Spinal cord (tissue), 10 donors: Measurements from ENCODE around the gene SHOX. TPM values are rescaled to one million over a fixed set of nuclear protein-coding genes. Genes with fewer than 3 reads are reported as not detected.

ENCODE experiments used
- DNase-seq, 6 donors: peaks; one replicate each; pipeline versions ENCODE4 v3.0.0 to v3.0.0-alpha.2; 2013 to 2015; ENCODE audit warnings: low spot score in 6 of 6, low read depth in 4 of 6
- H3K27ac ChIP-seq: one replicate; pipeline ENCODE4 v1.5.1; 2013; ENCODE audit warnings: low read depth, low read length, control low read depth
- H3K27me3 ChIP-seq: one replicate; pipeline ENCODE4 v1.6.1; 2013; ENCODE audit warnings: low read length; ENCODE audit not compliant: control insufficient read depth, insufficient read depth
- H3K36me3 ChIP-seq: one replicate; pipeline ENCODE4 v1.6.1; 2013; ENCODE audit warnings: low read length; ENCODE audit not compliant: control insufficient read depth, insufficient read depth
- H3K4me1 ChIP-seq: one replicate; pipeline ENCODE4 v1.6.1; 2013; ENCODE audit warnings: low read length; ENCODE audit not compliant: control insufficient read depth, insufficient read depth
- H3K4me3 ChIP-seq: one replicate; pipeline ENCODE4 v1.5.1; 2013; ENCODE audit warnings: low read depth, low read length, control low read depth
- H3K9me3 ChIP-seq: one replicate; pipeline ENCODE4 v1.6.1; 2013; ENCODE audit warnings: low read length; ENCODE audit not compliant: control insufficient read depth, insufficient read depth
- WGBS: methylation state at CpG from one replicate; pipeline ENCODE4 v1.1.5; 2013; ENCODE audit warnings: missing lambda C conversion rate; ENCODE audit not compliant: insufficient coverage; 5-methylcytosine and 5-hydroxymethylcytosine counted together
- polyA plus RNA-seq, 2 donors: library from polyadenylated mRNA; unstranded; fragments of 120-200 nt; gene quantifications; one replicate each; pipeline ENCODE4 v1.2.1, GENCODE V29; 2013; ENCODE audit not compliant: insufficient read length in 2 of 2
- total RNA-seq, 2 donors: library from RNA; depleted of rRNA in 1 of 2; stranded (reverse); fragments of 120-200 nt in 1 of 2; fragments of >200 nt in 1 of 2; gene quantifications; one replicate each; pipeline versions ENCODE4 v1.2.3 to v1.2.4, GENCODE V29; 2013 to 2014
- donor health status: healthy.

SHOX gene
- total and polyA plus RNA-seq, 4 donors = 0.06 to 0.63 (median 0.39) TPM

- Histone ChIP-seq H3K4me1 (no peaks in the 10 kb centered on the region), H3K27ac (no peak overlapping the region), H3K4me3 (no peak overlapping the region), H3K27me3 (no peaks in the 10 kb centered on the region), H3K36me3 (no peaks in the 10 kb centered on the region), H3K9me3 (no peaks in the 10 kb centered on the region)
- DNase-seq = no peak
- 100% methylated on average over 1 of the region's 2 CpGs for WGBS
These were observed 72.9 kb downstream of the SHOX start for GRCh38 chrX:703466-703865.

GRCh38 chrX:703866-704265 lies 73.3 kb downstream of the SHOX start:
- Histone ChIP-seq H3K9me3 (no peaks in the 10 kb centered on the region), H3K4me1 (no peaks in the 10 kb centered on the region), H3K4me3 (no peak overlapping the region), H3K36me3 (no peaks in the 10 kb centered on the region), H3K27me3 (no peaks in the 10 kb centered on the region), H3K27ac (no peak overlapping the region)
- no peak for DNase-seq
- WGBS = 100% methylated on average over 1 of the region's 3 CpGs

Other genes with a start within 250 kb of the SHOX start
- gene PPP2R3B, start 243.9 kb upstream of the SHOX start, total RNA-seq = 10 to 100 TPM; 30.8 to 35.8 TPM
- gene PPP2R3B, start 243.9 kb upstream of the SHOX start, polyA plus RNA-seq = 100 to 1,000 TPM; 115 to 134 TPM